HEK293 (cell line): Measurements from ENCODE around the gene TCHHL1.

Experiments used
- CTCF ChIA-PET: fragments of 350-600 bp; formaldehyde crosslinking; extraction: SDS; loops from one replicate; lab custom pipeline; 2021; ENCODE audit warnings: antibody characterized with exemption; lab: Yijun Ruan, JAX
- POLR2A ChIA-PET: fragments of 300-600 bp; formaldehyde crosslinking; extraction: SDS; loops from one replicate; lab custom pipeline; 2020; ENCODE audit warnings: antibody characterized with exemption, inconsistent platforms; lab: Yijun Ruan, JAX
- H3K27ac ChIP-seq: fragments of 200-500 bp; sonication (Bioruptor generic); 2 replicates; pipeline ENCODE4 v1.5.1; 2014; ENCODE audit warnings: low read depth, low read length, control low read depth, inconsistent platforms; ENCODE audit errors: extremely low read depth
- H3K36me3 ChIP-seq, 2 experiments: fragments of 200-500 bp in 1 of 2; sonication (Bioruptor generic) in 1 of 2; 1 replicate in 1 of 2; 2 replicates in 1 of 2; pipeline ENCODE4 v1.5.1; 2014 to 2017; ENCODE audit warnings: inconsistent platforms in 2 of 2, low read length in 2 of 2; ENCODE audit not compliant: control insufficient read depth in 2 of 2, insufficient read depth in 1 of 2
- H3K4me1 ChIP-seq: fragments of 200-500 bp; sonication (Bioruptor generic); 2 replicates; pipeline ENCODE4 v1.5.1; 2014; ENCODE audit warnings: mild to moderate bottlenecking, low read length, inconsistent platforms; ENCODE audit not compliant: control insufficient read depth, insufficient read depth
- H3K4me3 ChIP-seq: 2 replicates; pipeline ENCODE4 v1.5.1; 2011; ENCODE audit warnings: low read depth, mild to moderate bottlenecking, control low read depth, low read length, moderate library complexity
- H3K9me3 ChIP-seq: fragments of 200-500 bp; sonication (Bioruptor generic); 2 replicates; pipeline ENCODE4 v1.5.1; 2014; ENCODE audit warnings: low read depth, low read length, inconsistent platforms; ENCODE audit not compliant: control insufficient read depth, insufficient read depth
- BCL11B ChIP-seq: fragments of 450-650 bp; formaldehyde crosslinking; IDR thresholded peaks from 2 replicates; pipeline ENCODE4 v1.5.1; 2016; ENCODE audit warnings: low read depth, missing biosample characterization, missing genetic modification characterization
- GLI4 ChIP-seq: fragments of 450-650 bp; formaldehyde crosslinking; IDR thresholded peaks from 2 replicates; pipeline ENCODE4 v1.5.1; 2016; ENCODE audit warnings: missing biosample characterization, missing genetic modification characterization
- MZF1 ChIP-seq: fragments of 450-650 bp; formaldehyde crosslinking; IDR thresholded peaks from 2 replicates; pipeline ENCODE4 v1.5.1; 2017; ENCODE audit warnings: missing biosample characterization, missing genetic modification characterization, borderline replicate concordance
- ZNF16 ChIP-seq: fragments of 450-650 bp; formaldehyde crosslinking; IDR thresholded peaks from 2 replicates; pipeline ENCODE4 v1.5.1; 2016; ENCODE audit warnings: low read depth, missing biosample characterization, missing genetic modification characterization
- ZNF19 ChIP-seq: fragments of 450-650 bp; formaldehyde crosslinking; IDR thresholded peaks from 2 replicates; pipeline ENCODE4; 2016; ENCODE audit warnings: missing biosample characterization, missing genetic modification characterization, low read depth
- ZNF223 ChIP-seq: fragments of 450-650 bp; formaldehyde crosslinking; IDR thresholded peaks from 2 replicates; pipeline ENCODE4 v1.5.1; 2016; ENCODE audit warnings: missing biosample characterization, missing genetic modification characterization
- ZNF473 ChIP-seq: fragments of 450-650 bp; formaldehyde crosslinking; IDR thresholded peaks from 2 replicates; pipeline ENCODE4 v1.5.1; 2017; ENCODE audit warnings: missing biosample characterization, missing genetic modification characterization
- ZNF501 ChIP-seq: fragments of 450-650 bp; formaldehyde crosslinking; IDR thresholded peaks from 2 replicates; pipeline ENCODE4 v1.5.1; 2016; ENCODE audit warnings: missing biosample characterization, missing genetic modification characterization
- ZNF747 ChIP-seq: fragments of 450-650 bp; formaldehyde crosslinking; IDR thresholded peaks from 2 replicates; pipeline ENCODE4 v1.5.1; 2016; ENCODE audit warnings: missing biosample characterization, missing genetic modification characterization
- ZNF830 ChIP-seq: fragments of 450-650 bp; IDR thresholded peaks from 2 replicates; pipeline ENCODE4 v1.5.0; 2018; ENCODE audit warnings: missing biosample characterization, missing genetic modification characterization, low read depth, mild to moderate bottlenecking, moderate library complexity
- TF ChIP-seq, protein P1 (sequence below): fragments of 450-650 bp; formaldehyde crosslinking; IDR thresholded peaks from 2 replicates; pipeline ENCODE4 v1.5.1; 2017; ENCODE audit warnings: missing biosample characterization, missing genetic modification characterization
- TF ChIP-seq, protein P2 (sequence below): fragments of 450-650 bp; formaldehyde crosslinking; IDR thresholded peaks from 2 replicates; pipeline ENCODE4 v1.5.1; 2016; ENCODE audit warnings: missing biosample characterization, missing genetic modification characterization, low read depth
- TF ChIP-seq, protein P3 (sequence below): fragments of 450-650 bp; formaldehyde crosslinking; IDR thresholded peaks from 2 replicates; pipeline ENCODE4 v1.5.1; 2016; ENCODE audit warnings: missing biosample characterization, missing genetic modification characterization

The TCHHL1 gene

DNA sequence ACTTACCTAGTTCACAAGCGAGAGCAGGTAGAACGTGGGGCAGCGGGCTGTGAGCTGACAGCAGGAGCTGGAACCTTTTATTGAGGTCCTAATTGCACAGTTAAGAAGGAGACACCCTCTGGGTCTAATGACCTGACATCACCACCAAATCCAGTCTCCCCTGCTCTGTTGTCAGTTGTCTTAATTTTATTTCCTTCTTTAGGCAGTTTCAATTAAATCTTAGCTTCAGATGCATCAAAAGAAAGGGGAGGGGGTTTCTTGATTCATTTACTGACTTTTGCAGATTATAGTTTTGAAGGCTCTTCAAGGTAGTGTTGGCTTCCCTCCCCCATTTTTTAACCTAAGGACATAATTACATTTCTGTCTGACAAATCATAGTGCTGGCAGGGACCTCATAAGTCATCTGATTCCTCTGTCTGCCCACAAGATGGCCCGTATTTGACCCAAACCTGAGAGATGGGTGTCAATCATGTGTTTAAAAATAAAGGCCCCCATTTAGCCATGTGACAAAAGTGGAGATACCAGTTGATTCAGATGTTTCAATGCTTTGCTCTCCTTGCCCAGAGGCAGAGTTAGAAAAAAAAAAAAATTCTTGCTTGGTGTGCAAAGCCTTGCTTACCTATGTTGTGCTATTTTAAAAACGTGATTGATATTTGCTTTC, at the start of gene TCHHL1:
TCHHL1 (minus strand) TSS at position 51 of the 661 bp plus-strand sequence. CDS start 921 bp downstream, outside the sequence.
- H3K9me3 ChIP-seq = no peaks in the 10 kb centered on the region
- H3K4me1 ChIP-seq = no peaks in the 10 kb centered on the region
- H3K36me3 ChIP-seq = no peaks in the 10 kb centered on the region
- CTCF ChIA-PET = interaction anchor here (0.6 to 1.1 kb wide), 3 partner anchors 36 to 351 kb away, joined by 3 read pairs; no protein-coding TSS in a partner anchor
- no peak within 1 kb of the TSS for H3K4me3 ChIP-seq
- TF ChIP-seq MZF1 (tag by site-specific recombination) (no peak), ZNF16 (no peak)
- TF ChIP-seq, protein P1, sequence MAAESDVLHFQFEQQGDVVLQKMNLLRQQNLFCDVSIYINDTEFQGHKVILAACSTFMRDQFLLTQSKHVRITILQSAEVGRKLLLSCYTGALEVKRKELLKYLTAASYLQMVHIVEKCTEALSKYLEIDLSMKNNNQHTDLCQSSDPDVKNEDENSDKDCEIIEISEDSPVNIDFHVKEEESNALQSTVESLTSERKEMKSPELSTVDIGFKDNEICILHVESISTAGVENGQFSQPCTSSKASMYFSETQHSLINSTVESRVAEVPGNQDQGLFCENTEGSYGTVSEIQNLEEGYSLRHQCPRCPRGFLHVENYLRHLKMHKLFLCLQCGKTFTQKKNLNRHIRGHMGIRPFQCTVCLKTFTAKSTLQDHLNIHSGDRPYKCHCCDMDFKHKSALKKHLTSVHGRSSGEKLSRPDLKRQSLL = no peak
- POLR2A ChIA-PET = interaction anchor here (0.7 kb wide), 1 partner anchor 172 kb away, joined by 3 read pairs; no protein-coding TSS in a partner anchor
- H3K27ac ChIP-seq = no peak within 1 kb of the TSS

DNA sequence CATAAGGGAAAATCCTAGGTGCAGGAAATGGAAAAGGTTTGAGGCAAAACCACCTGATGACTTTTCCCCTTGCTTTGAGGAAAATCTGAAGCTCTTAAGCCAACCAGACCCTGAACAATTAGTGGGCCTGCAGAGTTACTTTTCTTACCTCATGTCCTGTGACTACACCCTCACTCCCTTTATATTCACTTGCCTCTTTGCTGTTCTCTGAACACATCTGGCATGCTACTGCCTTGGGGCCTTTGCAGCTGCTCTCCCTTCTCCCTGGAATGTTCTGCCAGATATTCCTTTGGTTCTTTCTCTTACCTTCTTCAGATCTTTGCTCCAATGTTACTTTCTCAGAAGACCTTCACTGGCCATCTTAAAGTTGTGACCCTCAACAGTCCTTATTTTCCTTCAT, 48.4 kb upstream of the TCHHL1 start:
- Histone ChIP-seq H3K4me3 (no peak overlapping the region), H3K4me1 (no peaks in the 10 kb centered on the region), H3K36me3 (no peaks in the 10 kb centered on the region), H3K9me3 (no peaks in the 10 kb centered on the region), H3K27ac (no peak overlapping the region)
- ChIA-PET POLR2A (no interaction called here), CTCF (interaction anchor here (0.8 to 4.6 kb wide), 8 partner anchors 27 to 324 kb away, joined by 3 to 37 read pairs (median 5); no protein-coding TSS in a partner anchor)
- TF ChIP-seq BCL11B (tag by site-specific recombination) = no peak
- TF ChIP-seq ZNF19 (tag by site-specific recombination) = no peak
- TF ChIP-seq, protein P2, sequence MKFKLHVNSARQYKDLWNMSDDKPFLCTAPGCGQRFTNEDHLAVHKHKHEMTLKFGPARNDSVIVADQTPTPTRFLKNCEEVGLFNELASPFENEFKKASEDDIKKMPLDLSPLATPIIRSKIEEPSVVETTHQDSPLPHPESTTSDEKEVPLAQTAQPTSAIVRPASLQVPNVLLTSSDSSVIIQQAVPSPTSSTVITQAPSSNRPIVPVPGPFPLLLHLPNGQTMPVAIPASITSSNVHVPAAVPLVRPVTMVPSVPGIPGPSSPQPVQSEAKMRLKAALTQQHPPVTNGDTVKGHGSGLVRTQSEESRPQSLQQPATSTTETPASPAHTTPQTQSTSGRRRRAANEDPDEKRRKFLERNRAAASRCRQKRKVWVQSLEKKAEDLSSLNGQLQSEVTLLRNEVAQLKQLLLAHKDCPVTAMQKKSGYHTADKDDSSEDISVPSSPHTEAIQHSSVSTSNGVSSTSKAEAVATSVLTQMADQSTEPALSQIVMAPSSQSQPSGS (tag by site-specific recombination) = no peak

DNA sequence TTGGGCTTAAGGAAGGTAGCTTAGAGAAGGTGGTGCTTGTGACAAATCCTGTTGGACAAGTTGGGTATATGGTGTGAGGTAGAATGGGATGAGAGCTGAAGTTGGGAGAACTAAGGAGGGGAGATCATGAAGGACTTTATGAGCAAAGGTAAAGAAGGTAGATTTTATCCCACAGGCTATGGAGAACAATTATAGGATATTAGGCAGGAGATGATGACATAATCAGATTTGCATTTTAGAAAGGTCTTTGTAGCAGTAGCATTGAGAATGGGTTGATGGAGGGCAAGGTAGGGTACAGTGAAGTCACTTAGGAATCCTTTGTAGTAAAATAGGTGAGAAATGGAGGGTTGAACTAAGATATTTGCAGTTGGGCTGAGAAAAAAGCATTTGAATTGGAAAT, 41.3 kb upstream of the TCHHL1 start:
- H3K27ac ChIP-seq = no peak overlapping the region
- ChIA-PET CTCF (interaction anchor here (0.9 to 1.2 kb wide), 3 partner anchors 10 to 329 kb away, joined by 3 to 4 read pairs (median 3); no protein-coding TSS in a partner anchor), POLR2A (no interaction called here)
- no peak for TF ChIP-seq ZNF830
- TF ChIP-seq, protein P2 (tag by site-specific recombination) = peak; percentile 56; the same call in 1 of the 2 replicates
- no peaks in the 10 kb centered on the region for H3K9me3 ChIP-seq
- no peak overlapping the region for H3K4me3 ChIP-seq
- no peaks in the 10 kb centered on the region for H3K4me1 ChIP-seq
- H3K36me3 ChIP-seq = no peaks in the 10 kb centered on the region

DNA sequence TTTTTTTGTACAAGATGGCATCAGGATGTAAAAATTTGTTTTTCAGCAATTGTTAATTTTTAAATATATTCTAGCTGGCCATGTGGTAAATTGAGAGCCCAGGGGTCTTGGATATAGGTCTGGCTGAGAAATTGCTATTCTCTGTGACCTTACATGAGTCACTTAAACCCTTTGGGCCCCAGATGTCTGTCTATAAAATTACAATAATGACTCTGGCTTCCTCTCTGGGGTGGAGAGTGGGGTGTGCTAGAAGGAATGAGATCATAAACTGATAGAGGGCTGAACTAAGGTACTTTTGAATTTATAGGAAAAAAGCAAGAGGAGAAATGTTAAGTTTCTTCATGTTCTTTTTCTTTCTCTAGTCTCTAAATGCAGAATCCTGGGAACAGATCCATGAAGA, 38.8 kb upstream of the TCHHL1 start:
- Histone ChIP-seq H3K4me1 (no peaks in the 10 kb centered on the region), H3K4me3 (no peak overlapping the region), H3K9me3 (no peaks in the 10 kb centered on the region), H3K27ac (no peak overlapping the region), H3K36me3 (no peaks in the 10 kb centered on the region)
- ChIA-PET CTCF (no interaction called here), POLR2A (no interaction called here)
- TF ChIP-seq ZNF501 (no peak), ZNF223 (no peak), ZNF473 (tag by site-specific recombination) (no peak), GLI4 (no peak), ZNF747 (tag by site-specific recombination) (no peak)
- TF ChIP-seq, protein P3, sequence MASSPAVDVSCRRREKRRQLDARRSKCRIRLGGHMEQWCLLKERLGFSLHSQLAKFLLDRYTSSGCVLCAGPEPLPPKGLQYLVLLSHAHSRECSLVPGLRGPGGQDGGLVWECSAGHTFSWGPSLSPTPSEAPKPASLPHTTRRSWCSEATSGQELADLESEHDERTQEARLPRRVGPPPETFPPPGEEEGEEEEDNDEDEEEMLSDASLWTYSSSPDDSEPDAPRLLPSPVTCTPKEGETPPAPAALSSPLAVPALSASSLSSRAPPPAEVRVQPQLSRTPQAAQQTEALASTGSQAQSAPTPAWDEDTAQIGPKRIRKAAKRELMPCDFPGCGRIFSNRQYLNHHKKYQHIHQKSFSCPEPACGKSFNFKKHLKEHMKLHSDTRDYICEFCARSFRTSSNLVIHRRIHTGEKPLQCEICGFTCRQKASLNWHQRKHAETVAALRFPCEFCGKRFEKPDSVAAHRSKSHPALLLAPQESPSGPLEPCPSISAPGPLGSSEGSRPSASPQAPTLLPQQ = no peak
- TF ChIP-seq, all 188 proteins: peak for 0
